Testis (tissue), 2 donors: Measurements from ENCODE around the gene PTPRD.

Source experiments
- CTCF ChIP-seq, 3 experiments: fragments of 450-650 bp in 2 of 3; fragments of 200-600 bp in 1 of 3; sonication (generic) in 1 of 3; IDR thresholded peaks; one replicate each; pipeline ENCODE4 v1.5.1; 2016 to 2019; ENCODE audit warnings: antibody characterized with exemption in 3 of 3, mild to moderate bottlenecking in 2 of 3, moderate library complexity in 1 of 3
- POLR2A ChIP-seq: fragments of 450-650 bp; IDR thresholded peaks from one replicate; pipeline ENCODE4 v1.6.1; 2017; ENCODE audit warnings: antibody characterized with exemption, mild to moderate bottlenecking, moderate library complexity

DNA sequence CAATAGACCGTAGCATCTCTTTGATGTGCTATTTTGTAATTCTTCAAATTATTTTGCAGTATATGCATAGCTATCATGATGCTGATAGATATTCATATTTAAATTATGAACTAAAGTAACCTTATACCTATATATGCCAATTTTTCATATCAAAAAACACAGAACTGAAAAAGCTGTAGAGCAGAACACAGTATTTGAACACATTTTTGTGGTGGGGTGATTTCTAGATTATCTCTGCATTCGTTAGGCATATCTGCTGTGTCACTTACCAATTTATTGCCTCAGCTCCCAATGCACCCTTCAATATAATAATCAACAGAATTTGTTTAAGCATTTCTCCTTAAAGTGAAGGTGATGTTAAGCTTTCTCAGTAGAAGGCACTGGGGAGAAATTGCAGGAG is 998.2 kb downstream of the PTPRD start:
- TF ChIP-seq CTCF (IDR thresholded peaks at IDR 0.05) (no peak), POLR2A (no peak)
